NT2/D1 (cell line): Measurements from ENCODE around the gene IFT80.

Experiments used
- SUZ12 ChIP-seq: IDR thresholded peaks from 2 replicates; pipeline ENCODE4 v1.6.1; 2011; ENCODE audit not compliant: insufficient read length, insufficient read depth; ENCODE audit errors: extremely low read depth
- YY1 ChIP-seq: IDR thresholded peaks from 2 replicates; pipeline ENCODE4 v1.6.1; 2011; ENCODE audit not compliant: insufficient read length, insufficient read depth
- ZNF274 ChIP-seq: IDR thresholded peaks from 2 replicates; pipeline ENCODE4 v1.6.1; 2011; ENCODE audit warnings: mild to moderate bottlenecking, low read depth, low read length

DNA sequence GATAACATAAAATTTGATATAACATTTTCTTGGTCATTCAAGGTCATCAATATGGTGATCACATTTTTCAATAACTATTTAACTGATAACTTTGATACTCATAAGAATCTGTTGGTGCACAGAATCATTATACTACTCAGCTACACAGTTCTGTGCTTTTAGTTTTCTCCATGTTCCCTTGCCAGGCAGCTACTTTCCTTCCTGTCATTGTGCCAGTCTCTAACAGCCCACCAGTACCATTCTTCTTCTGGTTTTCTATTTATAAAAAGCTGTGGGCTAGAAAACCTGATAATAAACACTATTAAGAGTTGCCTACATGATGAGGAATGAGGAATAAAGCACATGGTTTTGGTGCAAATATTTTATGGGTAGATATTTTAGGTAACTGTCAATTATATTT lies 96.2 kb downstream of the IFT80 start:
- no peak for TF ChIP-seq ZNF274
- TF ChIP-seq YY1 = no peak
- TF ChIP-seq SUZ12 = no peak
